Endothelial cell (in vitro differentiated cells): ENCODE data around the gene CSGALNACT2. TPM values are rescaled to one million over a fixed set of nuclear protein-coding genes. Genes with fewer than 3 reads are reported as not detected.

Experiments used
- DNase-seq: peaks from one replicate; pipeline ENCODE4 v3.0.0; 2021; ENCODE audit warnings: low spot score
- H3K27ac Mint-ChIP-seq: one replicate; pipeline ENCODE4 v1.8.0; 2021; ENCODE audit warnings: mixed read lengths, inconsistent platforms; ENCODE audit not compliant: unreplicated experiment
- H3K27me3 Mint-ChIP-seq: one replicate; pipeline ENCODE4 v1.8.0; 2021; ENCODE audit warnings: mild to moderate bottlenecking, moderate library complexity, mixed read lengths, inconsistent platforms; ENCODE audit not compliant: unreplicated experiment
- H3K36me3 Mint-ChIP-seq: one replicate; pipeline ENCODE4 v1.8.0; 2021; ENCODE audit warnings: mild to moderate bottlenecking, low read depth, mixed read lengths, inconsistent platforms; ENCODE audit not compliant: unreplicated experiment
- H3K4me1 Mint-ChIP-seq: one replicate; pipeline ENCODE4 v1.8.0; 2021; ENCODE audit warnings: mild to moderate bottlenecking, mixed read lengths, inconsistent platforms; ENCODE audit not compliant: unreplicated experiment
- H3K4me3 Mint-ChIP-seq: one replicate; pipeline ENCODE4 v1.8.0; 2021; ENCODE audit warnings: mild to moderate bottlenecking, mixed read lengths, inconsistent platforms; ENCODE audit not compliant: unreplicated experiment
- H3K9me3 Mint-ChIP-seq: one replicate; pipeline ENCODE4 v1.8.0; 2021; ENCODE audit warnings: mixed read lengths, inconsistent platforms; ENCODE audit not compliant: unreplicated experiment
- total RNA-seq: library from RNA; stranded (reverse); fragmentation: NEBNext Ultra II Directional; extraction: Animal tissue kit (Norgen Biotek cat#: 25700); gene quantifications from one replicate; pipeline ENCODE4 v1.2.1, GENCODE V29; 2021; ENCODE audit not compliant: unreplicated experiment
- TF ChIP-seq, protein P1 (sequence below): fragments of 200-600 bp; sonication (generic); IDR thresholded peaks from one replicate; pipeline ENCODE4 v1.5.0; 2021; ENCODE audit warnings: antibody characterized with exemption; ENCODE audit not compliant: unreplicated experiment

CSGALNACT2 gene
- total RNA-seq, 1 donor from 2014 or later: 3.8 TPM

DNA sequence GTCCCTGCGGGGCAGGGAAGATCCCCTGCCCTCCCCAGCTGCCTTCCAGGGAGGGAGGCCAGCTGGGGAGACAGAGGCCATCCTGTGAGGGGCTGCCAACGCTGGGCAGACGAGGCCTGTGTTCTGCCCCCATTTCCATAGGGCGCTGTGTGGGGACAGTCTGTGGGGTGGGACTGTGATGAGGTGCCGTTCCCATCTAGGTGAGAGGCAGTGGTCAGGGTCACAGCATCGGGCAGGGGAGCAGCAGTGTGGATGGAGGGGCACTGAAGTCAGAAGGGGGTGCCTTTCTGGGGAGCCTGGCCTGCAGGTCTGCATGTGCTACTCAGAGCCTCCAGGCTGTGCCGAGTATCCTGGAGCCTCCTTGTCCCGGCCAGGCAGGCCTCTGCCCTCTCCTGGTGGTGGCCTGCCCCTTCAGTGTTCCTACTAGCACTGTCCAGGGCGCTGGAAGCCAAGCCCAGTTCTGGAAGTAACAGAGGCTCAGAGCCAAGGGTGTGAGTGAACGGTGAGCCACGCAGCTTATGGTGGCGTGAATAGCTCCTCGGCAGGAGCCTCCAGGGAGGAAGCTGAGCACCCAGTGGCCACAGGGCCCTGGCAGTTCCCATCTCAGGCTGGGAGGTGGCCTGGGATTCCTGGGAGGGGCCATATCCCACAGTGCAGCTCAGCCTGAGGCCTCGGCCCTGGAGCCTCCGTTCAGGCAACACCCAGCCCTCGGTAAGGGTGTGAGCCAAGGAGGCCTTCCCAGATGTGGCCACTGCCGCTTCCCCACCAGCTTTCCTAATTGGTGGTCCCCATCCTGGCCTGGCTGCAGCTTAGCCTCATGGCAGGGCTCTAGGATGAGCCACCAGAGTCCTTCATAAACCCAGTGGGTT lies 23.3 kb upstream of the CSGALNACT2 start:
- no peaks in the 10 kb centered on the region for H3K36me3 Mint-ChIP-seq
- no peaks in the 10 kb centered on the region for H3K4me1 Mint-ChIP-seq
- no peaks in the 10 kb centered on the region for H3K9me3 Mint-ChIP-seq
- H3K4me3 Mint-ChIP-seq: no peak overlapping the region
- H3K27ac Mint-ChIP-seq: no peak overlapping the region
- TF ChIP-seq, protein P1, sequence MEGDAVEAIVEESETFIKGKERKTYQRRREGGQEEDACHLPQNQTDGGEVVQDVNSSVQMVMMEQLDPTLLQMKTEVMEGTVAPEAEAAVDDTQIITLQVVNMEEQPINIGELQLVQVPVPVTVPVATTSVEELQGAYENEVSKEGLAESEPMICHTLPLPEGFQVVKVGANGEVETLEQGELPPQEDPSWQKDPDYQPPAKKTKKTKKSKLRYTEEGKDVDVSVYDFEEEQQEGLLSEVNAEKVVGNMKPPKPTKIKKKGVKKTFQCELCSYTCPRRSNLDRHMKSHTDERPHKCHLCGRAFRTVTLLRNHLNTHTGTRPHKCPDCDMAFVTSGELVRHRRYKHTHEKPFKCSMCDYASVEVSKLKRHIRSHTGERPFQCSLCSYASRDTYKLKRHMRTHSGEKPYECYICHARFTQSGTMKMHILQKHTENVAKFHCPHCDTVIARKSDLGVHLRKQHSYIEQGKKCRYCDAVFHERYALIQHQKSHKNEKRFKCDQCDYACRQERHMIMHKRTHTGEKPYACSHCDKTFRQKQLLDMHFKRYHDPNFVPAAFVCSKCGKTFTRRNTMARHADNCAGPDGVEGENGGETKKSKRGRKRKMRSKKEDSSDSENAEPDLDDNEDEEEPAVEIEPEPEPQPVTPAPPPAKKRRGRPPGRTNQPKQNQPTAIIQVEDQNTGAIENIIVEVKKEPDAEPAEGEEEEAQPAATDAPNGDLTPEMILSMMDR: no peak
- H3K27me3 Mint-ChIP-seq: peaks cover 8% of the 10 kb centered on the region
- DNase-seq: no peak

DNA sequence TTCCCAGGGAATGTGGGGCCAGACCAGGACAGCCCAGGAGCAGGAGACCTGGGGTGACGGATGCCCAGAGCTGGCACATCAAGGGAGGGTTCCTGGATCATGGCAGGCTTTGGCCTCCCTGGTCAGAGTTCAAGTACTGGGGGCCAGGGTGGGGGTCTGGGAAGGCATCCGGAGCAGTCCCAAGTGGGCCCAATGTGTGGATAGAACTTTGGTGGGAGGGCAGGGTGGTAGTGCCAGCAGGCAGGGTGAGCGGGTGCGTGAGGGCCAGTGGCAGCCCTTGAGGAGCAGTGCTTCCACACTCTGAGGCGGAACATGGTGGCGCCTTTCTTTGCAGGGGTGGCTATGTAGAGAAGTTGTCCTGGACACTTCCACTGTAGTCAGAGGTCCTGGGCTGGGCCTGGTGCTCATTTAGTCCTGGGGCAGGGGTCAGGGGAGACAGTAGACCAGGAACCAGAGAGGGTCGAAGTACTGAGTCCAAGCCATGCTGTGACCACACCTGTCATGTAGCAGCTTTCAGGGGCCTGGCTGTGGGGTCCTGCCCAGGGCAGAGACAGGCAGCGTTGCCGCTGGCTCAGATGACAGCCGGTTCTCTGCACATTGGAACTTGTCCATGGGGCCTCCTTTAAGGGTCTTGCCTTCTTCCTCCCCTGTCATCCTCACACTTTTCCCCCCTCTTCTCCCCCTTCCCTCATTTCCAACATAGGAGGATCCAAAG lies 22.2 kb upstream of the CSGALNACT2 start:
- no peaks in the 10 kb centered on the region for H3K4me1 Mint-ChIP-seq
- H3K27me3 Mint-ChIP-seq: peaks cover 10% of the 10 kb centered on the region
- TF ChIP-seq, protein P1: no peak
- no peak overlapping the region for H3K27ac Mint-ChIP-seq
- no peak overlapping the region for H3K4me3 Mint-ChIP-seq
- DNase-seq: no peak
- no peaks in the 10 kb centered on the region for H3K9me3 Mint-ChIP-seq
- H3K36me3 Mint-ChIP-seq: no peaks in the 10 kb centered on the region

GRCh38 chr10:43116596-43116995 lies 21.6 kb upstream of the CSGALNACT2 start:
- H3K4me3 Mint-ChIP-seq: no peak overlapping the region
- H3K36me3 Mint-ChIP-seq: no peaks in the 10 kb centered on the region
- H3K4me1 Mint-ChIP-seq: no peaks in the 10 kb centered on the region
- no peaks in the 10 kb centered on the region for H3K9me3 Mint-ChIP-seq
- TF ChIP-seq, protein P1: no peak
- no peak overlapping the region for H3K27ac Mint-ChIP-seq
- DNase-seq: no peak
- H3K27me3 Mint-ChIP-seq: peaks cover 13% of the 10 kb centered on the region

DNA sequence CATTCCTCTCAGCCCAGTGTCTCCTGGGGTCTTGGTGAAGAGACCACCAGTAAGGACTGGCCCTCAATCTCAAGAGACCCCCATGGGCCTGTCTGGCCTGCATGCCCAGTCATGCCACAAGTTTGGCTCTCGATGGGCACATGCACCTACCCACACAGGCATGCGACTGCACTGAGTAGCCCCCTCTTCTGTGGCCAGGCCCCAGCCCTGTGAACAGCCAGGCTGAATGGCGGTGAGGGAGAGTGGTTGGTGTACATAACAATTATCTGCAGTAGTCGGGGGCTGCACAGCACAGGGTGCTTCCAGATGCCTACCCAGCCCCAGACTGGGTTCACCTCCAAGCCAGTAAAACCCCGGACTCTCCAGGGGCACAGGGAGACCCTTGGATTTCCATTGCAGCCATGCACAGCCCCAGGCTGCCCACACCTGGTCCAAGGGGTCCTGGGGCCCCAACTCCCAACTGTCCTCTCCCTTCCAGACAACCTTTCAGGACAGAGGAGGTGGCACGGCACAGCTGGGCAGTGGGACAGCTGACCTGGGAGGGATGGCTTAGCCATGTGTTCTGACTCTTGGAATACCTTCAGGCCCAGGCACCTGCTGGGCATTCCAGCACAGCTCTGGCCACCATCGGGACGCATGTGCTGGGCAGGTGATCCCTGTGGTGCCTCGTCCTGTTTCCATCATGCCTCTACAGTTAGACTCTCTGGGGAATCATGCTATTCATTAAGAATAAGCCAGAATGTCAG lies 21.0 kb upstream of the CSGALNACT2 start:
- Mint-ChIP-seq H3K4me3 (no peak overlapping the region), H3K27me3 (peaks cover 13% of the 10 kb centered on the region), H3K4me1 (no peaks in the 10 kb centered on the region), H3K27ac (no peak overlapping the region), H3K36me3 (no peaks in the 10 kb centered on the region), H3K9me3 (no peaks in the 10 kb centered on the region)
- DNase-seq: no peak
- TF ChIP-seq, protein P1: no peak
